Neural cell (in vitro differentiated cells): ENCODE results near the gene BRMS1. TPM values are rescaled to one million over a fixed set of nuclear protein-coding genes. Genes with fewer than 3 reads are reported as not detected.

Experiments used
- H2AFZ ChIP-seq: fragments of 200-600, 300-800 bp; sonication (generic), shearing (Covaris generic); 2 replicates; pipeline ENCODE4 v1.6.0; 2014; ENCODE audit warnings: low read depth, mild to moderate bottlenecking, antibody characterized with exemption, low read length, moderate library complexity
- H3F3A ChIP-seq: fragments of 200-600 bp; shearing (Covaris generic); 2 replicates; pipeline ENCODE4 v1.6.1; 2016; ENCODE audit warnings: mild to moderate bottlenecking, moderate library complexity, mixed read lengths, antibody characterized with exemption, low read length; ENCODE audit not compliant: insufficient read depth, poor library complexity, severe bottlenecking
- H3K27ac ChIP-seq: fragments of 200-600, 300-800 bp; sonication (generic), shearing (Covaris generic); 2 replicates; pipeline ENCODE4 v1.5.1; 2014; ENCODE audit warnings: mild to moderate bottlenecking, low read length, moderate library complexity
- H3K27me3 ChIP-seq: fragments of 300-800, 200-600 bp; sonication (generic), shearing (Covaris generic); 2 replicates; pipeline ENCODE4 v1.6.0; 2014; ENCODE audit warnings: mild to moderate bottlenecking, low read depth, low read length, moderate library complexity; ENCODE audit not compliant: insufficient read depth
- H3K36me3 ChIP-seq: fragments of 300-800, 200-600 bp; sonication (generic), shearing (Covaris generic); 2 replicates; pipeline ENCODE4 v1.5.1; 2014; ENCODE audit warnings: mild to moderate bottlenecking, antibody characterized with exemption, low read length, moderate library complexity; ENCODE audit not compliant: insufficient read depth
- H3K4me2 ChIP-seq: fragments of 300-800, 200-600 bp; sonication (generic), shearing (Covaris generic); 2 replicates; pipeline ENCODE4 v1.6.0; 2014; ENCODE audit warnings: mild to moderate bottlenecking, low read length
- H3K4me3 ChIP-seq: fragments of 300-800, 200-600 bp; sonication (generic), shearing (Covaris generic); 2 replicates; pipeline ENCODE4 v1.5.1; 2014; ENCODE audit warnings: mild to moderate bottlenecking, low read length, moderate library complexity
- H3K79me2 ChIP-seq: fragments of 200-600 bp; shearing (Covaris generic); replicated peaks from 2 replicates; pipeline ENCODE4 v1.6.0; 2014; ENCODE audit warnings: mild to moderate bottlenecking, low read length, moderate library complexity; ENCODE audit not compliant: insufficient read depth
- H3K9ac ChIP-seq: fragments of 300-800, 200-600 bp; sonication (generic), shearing (Covaris generic); 2 replicates; pipeline ENCODE4 v1.6.1; 2016; ENCODE audit warnings: mild to moderate bottlenecking, low read length, mixed read lengths
- H3K9me2 ChIP-seq: fragments of 200-600 bp; shearing (Covaris generic); 2 replicates; pipeline ENCODE4 v1.6.1; 2016; ENCODE audit warnings: mild to moderate bottlenecking, low read length, mixed read lengths; ENCODE audit not compliant: insufficient read depth
- H3K9me3 ChIP-seq: fragments of 200-600, 300-800 bp; sonication (generic), shearing (Covaris generic); 2 replicates; pipeline ENCODE4 v1.6.1; 2016; ENCODE audit warnings: mild to moderate bottlenecking, mixed run types, low read length, moderate library complexity, mixed read lengths
- H4K20me1 ChIP-seq: fragments of 200-600 bp; shearing (Covaris generic); 2 replicates; pipeline ENCODE4 v1.6.1; 2016; ENCODE audit warnings: mild to moderate bottlenecking, mixed run types; ENCODE audit not compliant: insufficient read depth
- CTCF ChIP-seq: fragments of 450-650 bp; IDR thresholded peaks from 2 replicates; pipeline ENCODE4 v1.5.1; 2014; ENCODE audit warnings: antibody characterized with exemption, mild to moderate bottlenecking, moderate library complexity; ENCODE audit not compliant: poor library complexity, severe bottlenecking
- EP300 ChIP-seq: fragments of 450-650 bp; conservative IDR thresholded peaks from 2 replicates; pipeline ENCODE4 v1.6.1; 2014; ENCODE audit warnings: antibody characterized with exemption, mild to moderate bottlenecking, moderate library complexity; ENCODE audit not compliant: poor library complexity, severe bottlenecking
- EZH2 ChIP-seq: fragments of 200-600, 300-800 bp; shearing (Covaris generic), sonication (generic); IDR thresholded peaks from 2 replicates; pipeline ENCODE4 v1.6.1; 2014; ENCODE audit warnings: antibody characterized with exemption, low read length, borderline replicate concordance, mild to moderate bottlenecking; ENCODE audit not compliant: insufficient read depth, poor library complexity, severe bottlenecking
- MXI1 ChIP-seq: fragments of 450-650 bp; conservative IDR thresholded peaks from 2 replicates; pipeline ENCODE4 v1.6.1; 2014; ENCODE audit warnings: antibody characterized with exemption, mild to moderate bottlenecking; ENCODE audit not compliant: poor library complexity, severe bottlenecking
- POLR2AphosphoS5 ChIP-seq: IDR thresholded peaks from 2 replicates; pipeline ENCODE4 v1.6.1; 2012
- RAD21 ChIP-seq: fragments of 450-650 bp; conservative IDR thresholded peaks from 2 replicates; pipeline ENCODE4 v1.6.1; 2014; ENCODE audit warnings: antibody characterized with exemption, mild to moderate bottlenecking, moderate library complexity
- REST ChIP-seq: IDR thresholded peaks from 2 replicates; pipeline ENCODE4 v1.6.1; 2012; ENCODE audit warnings: borderline replicate concordance
- SMC3 ChIP-seq: fragments of 450-650 bp; conservative IDR thresholded peaks from 2 replicates; pipeline ENCODE4 v1.6.1; 2014; ENCODE audit warnings: antibody characterized with exemption, mild to moderate bottlenecking, moderate library complexity; ENCODE audit not compliant: poor library complexity
- TAF1 ChIP-seq: IDR thresholded peaks from 2 replicates; pipeline ENCODE4 v1.6.1; 2012; ENCODE audit warnings: low read depth
- polyA plus RNA-seq: library from polyadenylated mRNA; depleted of rRNA; stranded (reverse); fragments of >200 nt; gene quantifications from 2 replicates; pipeline ENCODE4 v1.2.3, GENCODE V29; 2014

The BRMS1 gene
- polyA plus RNA-seq, 1 donor from 2014 or later, result 78.3 TPM

DNA sequence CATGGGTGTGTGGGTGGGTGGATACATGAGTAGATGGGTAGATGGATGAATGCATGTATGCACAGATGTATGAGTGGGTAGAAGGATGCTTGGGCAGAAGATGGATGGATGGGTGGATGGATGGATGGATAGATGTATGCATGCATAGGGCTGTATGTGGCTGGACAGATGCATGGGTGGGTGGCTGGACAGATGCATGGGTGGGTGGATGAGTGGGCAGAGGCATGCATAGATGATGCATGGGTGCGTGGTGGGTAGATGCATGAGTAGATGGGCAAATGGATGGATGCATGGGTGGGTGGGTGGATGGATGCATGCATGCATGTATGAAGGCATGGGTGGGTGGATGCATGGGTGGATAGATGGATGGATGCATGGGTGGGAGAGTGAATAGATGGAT lies 21.2 kb downstream of the BRMS1 start:
- TF ChIP-seq MXI1, result no peak
- no peak for TF ChIP-seq SMC3
- TF ChIP-seq TAF1, result no peak
- no peak for TF ChIP-seq POLR2AphosphoS5
- no peak for TF ChIP-seq RAD21
- no peak for TF ChIP-seq EZH2
- no peak for TF ChIP-seq CTCF
- no peak for TF ChIP-seq REST
- TF ChIP-seq EP300, result no peak
- Histone ChIP-seq H3K27me3 (no peaks in the 10 kb centered on the region), H3K36me3 (no peaks in the 10 kb centered on the region), H3K9me2 (no peaks in the 10 kb centered on the region), H4K20me1 (no peaks in the 10 kb centered on the region), H3K9ac (no peak overlapping the region), H3K27ac (no peak overlapping the region), H2AFZ (no peak overlapping the region), H3K4me3 (no peak overlapping the region), H3K9me3 (no peaks in the 10 kb centered on the region), H3K4me2 (no peak overlapping the region), H3K79me2 (no peaks in the 10 kb centered on the region), H3F3A (no peaks in the 10 kb centered on the region)

DNA sequence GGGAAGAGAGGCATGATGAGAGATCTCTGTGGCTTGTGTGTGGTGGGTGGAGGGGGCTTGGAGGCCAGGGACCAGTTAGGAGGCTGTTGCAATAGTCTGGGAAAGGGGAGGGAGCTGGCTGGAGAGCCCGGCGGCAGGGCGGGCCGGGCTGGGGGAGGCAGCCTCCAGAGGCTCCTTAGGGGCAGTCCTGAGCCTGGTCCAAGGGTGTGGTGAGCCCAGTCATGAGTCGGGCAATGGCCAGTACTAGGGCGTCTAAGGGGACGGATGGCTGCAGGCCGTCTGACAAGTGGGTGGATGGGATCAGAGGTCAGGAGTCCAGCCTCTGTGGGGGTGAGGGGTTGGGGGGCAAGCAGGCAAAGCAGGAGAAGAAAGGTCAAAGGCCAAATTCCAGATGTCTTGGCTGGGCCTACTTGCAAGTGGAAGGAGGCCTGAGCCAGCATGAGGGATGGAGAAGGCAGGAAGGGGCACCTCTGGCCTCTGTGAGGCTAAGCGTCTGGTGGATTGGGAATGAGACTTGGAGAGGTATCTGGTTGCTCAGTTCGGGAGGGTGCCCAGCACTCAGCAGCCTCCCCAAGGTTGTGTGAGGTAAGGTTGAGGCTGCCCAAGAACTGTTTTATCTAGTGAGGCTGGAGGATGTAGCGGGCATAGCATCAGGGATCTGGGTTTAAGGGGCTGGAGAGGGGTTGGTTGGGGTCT lies 22.0 kb downstream of the BRMS1 start:
- no peaks in the 10 kb centered on the region for H3K36me3 ChIP-seq

More for the DNA sequence above, 22.0 kb downstream of the BRMS1 start:
- no peak overlapping the region for H2AFZ ChIP-seq
- H3K4me2 ChIP-seq, result no peak overlapping the region
- no peaks in the 10 kb centered on the region for H3K9me2 ChIP-seq
- H3K4me3 ChIP-seq, result no peak overlapping the region
- no peaks in the 10 kb centered on the region for H3K79me2 ChIP-seq
- no peaks in the 10 kb centered on the region for H3K9me3 ChIP-seq
- H3K27ac ChIP-seq, result no peak overlapping the region
- no peaks in the 10 kb centered on the region for H3F3A ChIP-seq
- TF ChIP-seq MXI1 (no peak), EZH2 (no peak), EP300 (no peak), TAF1 (no peak), CTCF (no peak), RAD21 (no peak), REST (no peak), SMC3 (no peak), POLR2AphosphoS5 (no peak)
- H3K27me3 ChIP-seq, result no peaks in the 10 kb centered on the region
- no peaks in the 10 kb centered on the region for H4K20me1 ChIP-seq
- no peak overlapping the region for H3K9ac ChIP-seq
